NCI-H774 (cell line): Measurements from ENCODE around the gene TRDMT1.

Source experiments
- DNase-seq: peaks from one replicate; lab custom pipeline; 2025; lab: John Stamatoyannopoulos, UW

The TRDMT1 gene

GRCh38 chr10:17175551-17175950 is 25.9 kb downstream of the TRDMT1 start:
- no peak for DNase-seq

GRCh38 chr10:17174626-17175025 is 26.8 kb downstream of the TRDMT1 start:
- no peak for DNase-seq

GRCh38 chr10:17171141-17171641 is 30.3 kb downstream of the TRDMT1 start:
- DNase-seq = no peak

- DNase-seq = no peak
Observed at GRCh38 chr10:17169803-17170202, 31.7 kb downstream of the TRDMT1 start.

- DNase-seq = no peak
Observed at GRCh38 chr10:17166699-17167098, 34.8 kb downstream of the TRDMT1 start.

GRCh38 chr10:17162828-17163227 is 38.6 kb downstream of the TRDMT1 start:
- DNase-seq = no peak

- no peak for DNase-seq
Observed at GRCh38 chr10:17161775-17162174, 39.7 kb downstream of the TRDMT1 start.

GRCh38 chr10:17157024-17157423 is 44.4 kb downstream of the TRDMT1 start:
- DNase-seq = no peak

- DNase-seq = no peak
Observed at GRCh38 chr10:17155826-17156225, 45.6 kb downstream of the TRDMT1 start.

GRCh38 chr10:17154116-17154515 is 47.4 kb downstream of the TRDMT1 start:
- DNase-seq = no peak

GRCh38 chr10:17153321-17153720 is 48.2 kb downstream of the TRDMT1 start:
- no peak for DNase-seq

GRCh38 chr10:17151716-17152115 is 49.8 kb downstream of the TRDMT1 start:
- no peak for DNase-seq

GRCh38 chr10:17147884-17148489 is 53.5 kb downstream of the TRDMT1 start:
- no peak for DNase-seq

GRCh38 chr10:17146892-17147291 is 54.6 kb downstream of the TRDMT1 start:
- no peak for DNase-seq

GRCh38 chr10:17145239-17145638 is 56.2 kb downstream of the TRDMT1 start:
- no peak for DNase-seq

GRCh38 chr10:17144757-17145156 is 56.7 kb downstream of the TRDMT1 start:
- DNase-seq = no peak

- DNase-seq = no peak
Observed at GRCh38 chr10:17144032-17144431, 57.4 kb downstream of the TRDMT1 start.

GRCh38 chr10:17143055-17143690 is 58.3 kb downstream of the TRDMT1 start:
- no peak for DNase-seq

- DNase-seq = no peak
Observed at GRCh38 chr10:17141504-17142229, 59.8 kb downstream of the TRDMT1 start.

- DNase-seq = no peak
Observed at GRCh38 chr10:17140386-17140761, 61.1 kb downstream of the TRDMT1 start.

GRCh38 chr10:17138460-17139042 is 62.9 kb downstream of the TRDMT1 start:
- DNase-seq = no peak

- no peak for DNase-seq
Observed at GRCh38 chr10:17134737-17135260, 66.7 kb downstream of the TRDMT1 start.

GRCh38 chr10:17134282-17134681 is 67.2 kb downstream of the TRDMT1 start:
- no peak for DNase-seq
